Osteoblast (primary cell): ENCODE data around the gene DNAAF5. TPM values are rescaled to one million over a fixed set of nuclear protein-coding genes. Genes with fewer than 3 reads are reported as not detected.

ENCODE experiments used
- DNase-seq: peaks from one replicate; pipeline ENCODE4 v3.0.0; 2011; ENCODE audit warnings: low spot score, mixed read lengths; ENCODE audit not compliant: insufficient read length; ENCODE audit errors: missing footprints
- H2AFZ ChIP-seq: 2 replicates; pipeline ENCODE4 v1.6.0; 2011; ENCODE audit warnings: mild to moderate bottlenecking, low read length
- H3K27ac ChIP-seq: 2 replicates; pipeline ENCODE4 v1.5.1; 2011; ENCODE audit warnings: mild to moderate bottlenecking, low read depth, low read length, moderate library complexity
- H3K27me3 ChIP-seq: 2 replicates; pipeline ENCODE4 v1.6.0; 2012; ENCODE audit warnings: mild to moderate bottlenecking, control low read depth, inconsistent platforms, low read length, moderate library complexity; ENCODE audit not compliant: insufficient read depth
- H3K36me3 ChIP-seq: 2 replicates; pipeline ENCODE4 v1.5.1; 2011; ENCODE audit warnings: mild to moderate bottlenecking, low read length, control low read depth, moderate library complexity; ENCODE audit not compliant: insufficient read depth
- H3K4me1 ChIP-seq: 2 replicates; pipeline ENCODE4 v1.5.1; 2011; ENCODE audit warnings: mild to moderate bottlenecking, low read length, control low read depth, moderate library complexity; ENCODE audit not compliant: insufficient read depth
- H3K4me2 ChIP-seq: 2 replicates; pipeline ENCODE4 v1.6.0; 2011; ENCODE audit warnings: mild to moderate bottlenecking, low read length; ENCODE audit not compliant: insufficient read depth
- H3K4me3 ChIP-seq: fragments of 200-600 bp; sonication (generic); 3 replicates; pipeline ENCODE4 v1.5.1; 2012; ENCODE audit warnings: mild to moderate bottlenecking, low read length, inconsistent platforms; ENCODE audit not compliant: insufficient read depth
- H3K79me2 ChIP-seq: 2 replicates; pipeline ENCODE4 v1.6.0; 2012; ENCODE audit warnings: mild to moderate bottlenecking, low read length, control low read depth, inconsistent platforms; ENCODE audit not compliant: insufficient read depth
- H3K9me3 ChIP-seq: 2 replicates; pipeline ENCODE4 v1.5.1; 2011; ENCODE audit warnings: low read depth, low read length, control low read depth
- H4K20me1 ChIP-seq: 2 replicates; pipeline ENCODE4 v1.6.0; 2012; ENCODE audit warnings: mild to moderate bottlenecking, low read length, control low read depth; ENCODE audit not compliant: insufficient read depth
- CTCF ChIP-seq: IDR thresholded peaks from 2 replicates; pipeline ENCODE4 v1.5.1; 2011; ENCODE audit warnings: mild to moderate bottlenecking, low read depth, low read length, moderate library complexity; ENCODE audit errors: extremely low read depth
- total RNA-seq: library from RNA; depleted of rRNA; stranded (reverse); fragments of >200 nt; gene quantifications from 2 replicates; pipeline ENCODE4 v1.2.3, GENCODE V29; 2012

Gene DNAAF5
- total RNA-seq, 1 donor, result 22.4 TPM

GRCh38 chr7:767941-768731 is 41.6 kb downstream of the DNAAF5 start:
- no peaks in the 10 kb centered on the region for H3K27me3 ChIP-seq
- no peak overlapping the region for H3K4me2 ChIP-seq
- TF ChIP-seq CTCF, result no peak
- no peak overlapping the region for H2AFZ ChIP-seq
- peaks cover 16% of the 10 kb centered on the region for H3K36me3 ChIP-seq
- no peaks in the 10 kb centered on the region for H3K4me1 ChIP-seq
- H3K27ac ChIP-seq, result no peak overlapping the region
- H3K4me3 ChIP-seq, result no peak overlapping the region
- H3K9me3 ChIP-seq, result no peaks in the 10 kb centered on the region
- H3K79me2 ChIP-seq, result no peaks in the 10 kb centered on the region
- no peaks in the 10 kb centered on the region for H4K20me1 ChIP-seq
- DNase-seq, result peak; percentile 21

- DNase-seq, result peak; percentile 68
- no peak overlapping the region for H3K27ac ChIP-seq
- no peaks in the 10 kb centered on the region for H3K9me3 ChIP-seq
- H3K4me2 ChIP-seq, result no peak overlapping the region
- no peaks in the 10 kb centered on the region for H3K4me1 ChIP-seq
- no peaks in the 10 kb centered on the region for H3K27me3 ChIP-seq
- no peaks in the 10 kb centered on the region for H3K79me2 ChIP-seq
- H4K20me1 ChIP-seq, result no peaks in the 10 kb centered on the region
- peaks cover 16% of the 10 kb centered on the region for H3K36me3 ChIP-seq
- H2AFZ ChIP-seq, result no peak overlapping the region
- no peak for TF ChIP-seq CTCF
- no peak overlapping the region for H3K4me3 ChIP-seq
Observed at GRCh38 chr7:768881-769504, 42.5 kb downstream of the DNAAF5 start.

GRCh38 chr7:770336-770735 is 43.8 kb downstream of the DNAAF5 start:
- TF ChIP-seq CTCF, result no peak
- H4K20me1 ChIP-seq, result no peaks in the 10 kb centered on the region
- H3K4me1 ChIP-seq, result no peaks in the 10 kb centered on the region
- peaks cover 15% of the 10 kb centered on the region for H3K36me3 ChIP-seq
- no peaks in the 10 kb centered on the region for H3K79me2 ChIP-seq
- DNase-seq, result peak; percentile 29
- H3K27me3 ChIP-seq, result no peaks in the 10 kb centered on the region
- no peak overlapping the region for H3K4me2 ChIP-seq
- H3K4me3 ChIP-seq, result no peak overlapping the region
- H3K9me3 ChIP-seq, result no peaks in the 10 kb centered on the region
- no peak overlapping the region for H3K27ac ChIP-seq
- H2AFZ ChIP-seq, result no peak overlapping the region

GRCh38 chr7:770741-771166 is 44.3 kb downstream of the DNAAF5 start:
- DNase-seq, result peak; percentile 76
- H3K79me2 ChIP-seq, result no peaks in the 10 kb centered on the region

More at GRCh38 chr7:770741-771166, 44.3 kb downstream of the DNAAF5 start:
- Histone ChIP-seq H3K27ac (no peak overlapping the region), H3K4me2 (no peak overlapping the region), H4K20me1 (no peaks in the 10 kb centered on the region), H3K36me3 (peaks cover 15% of the 10 kb centered on the region), H2AFZ (no peak overlapping the region), H3K27me3 (no peaks in the 10 kb centered on the region), H3K4me1 (no peaks in the 10 kb centered on the region), H3K9me3 (no peaks in the 10 kb centered on the region), H3K4me3 (no peak overlapping the region)
- no peak for TF ChIP-seq CTCF
